Psoas muscle (tissue), 8 donors: Measurements from ENCODE around the gene SRGAP2B. TPM values are rescaled to one million over a fixed set of nuclear protein-coding genes. Genes with fewer than 3 reads are reported as not detected.
A peak's percentile ranks its signal among the peaks of the same experiment; 100 is the strongest.
"Not testable (repeated sequence)": the region's sequence is repeated elsewhere in the genome, so short reads cannot be mapped to it uniquely, and the experiment has no call there.

Experiments
- ATAC-seq, 4 donors: fragments of 200-7000 bp; cut with Tn5 transposase; one replicate each; pipeline ENCODE4 v1.9.1; 2020; ENCODE audit warnings: moderate library complexity in 3 of 4, mild to moderate bottlenecking in 2 of 4
- DNase-seq, 2 donors: peaks; one replicate each; pipeline ENCODE4 v3.0.0-alpha.2; 2020
- H3K27ac ChIP-seq: fragments of 200-600 bp; one replicate; pipeline ENCODE4 v1.8.0; 2022
- H3K27me3 ChIP-seq, 3 donors: fragments of 200-600 bp in 1 of 3; one replicate each; pipeline versions ENCODE4 v1.6.1 to v1.8.0; 2013 to 2022; ENCODE audit warnings: low read length in 2 of 3, mild to moderate bottlenecking in 2 of 3, moderate library complexity in 1 of 3; ENCODE audit not compliant: insufficient read depth in 3 of 3
- H3K36me3 ChIP-seq, 2 donors: fragments of 200-600 bp in 1 of 2; one replicate each; pipeline versions ENCODE4 v1.6.1 to v1.8.0; 2013 to 2022; ENCODE audit warnings: low read depth in 1 of 2, mild to moderate bottlenecking in 1 of 2, moderate library complexity in 1 of 2; ENCODE audit not compliant: insufficient read depth in 1 of 2
- H3K4me1 ChIP-seq: fragments of 200-600 bp; one replicate; pipeline ENCODE4 v1.8.0; 2022
- H3K4me3 ChIP-seq: fragments of 200-600 bp; one replicate; pipeline ENCODE4 v1.8.0; 2022; ENCODE audit warnings: mild to moderate bottlenecking
- H3K9me3 ChIP-seq: fragments of 200-600 bp; one replicate; pipeline ENCODE4 v1.8.0; 2022
- WGBS, 3 donors: extraction: QIAGEN DNeasy Blood & Tissue Kit; methylation state at CpG; one replicate each; pipeline versions ENCODE4 v1.1.6 to v1.1.7; 2013; 5-methylcytosine and 5-hydroxymethylcytosine counted together
- intact Hi-C, 2 donors: fragments of 100-400 bp; cut with DNase I; formaldehyde crosslinking; loops; one replicate each; pipeline versions ENCODE4 v1.11.0 to v1.14.2; 2022
- polyA plus RNA-seq, 3 donors: library from polyadenylated mRNA; stranded (reverse); fragments of 200-250 nt; gene quantifications; one replicate each; pipeline ENCODE4 v1.2.3, GENCODE V29; 2013
- total RNA-seq, 4 donors: library from RNA; stranded (reverse); fragmentation: NEBNext Ultra II Directional in 2 of 4; extraction: Animal tissue kit (Norgen Biotek cat#: 25700) in 2 of 4; gene quantifications; one replicate each; pipeline versions ENCODE4 v1.2.1 to v1.2.4, GENCODE V29; 2021 to 2023
- donor health status: healthy with polysubstance abuse.
- donor health status: DM: no; HTN: no; CAD: no; lungs with moderate emphysema.
- donor health status: Bipolar disorder and iron deficiency.
- donor health status: healthy.
- donor health status: DM: yes; HTN: yes; CAD: no.
- donor health status: DM: no; HTN: no; CAD: no.
- donor health status: DM: no; HTN: no; CAD: no.
- donor health status: DM: yes; HTN: yes; CAD: no.

The SRGAP2B gene
- total and polyA plus RNA-seq, 7 donors: 2.3 to 12.5 (median 3.8) TPM

- H3K27me3 ChIP-seq, H3K4me1 ChIP-seq, DNase-seq, H3K4me3 ChIP-seq, H3K9me3 ChIP-seq, ATAC-seq, intact Hi-C loops, H3K36me3 ChIP-seq, H3K27ac ChIP-seq: not testable (repeated sequence)
- no CpG with 5 or more reads among the region's 4 CpGs for WGBS, 3 donors
These were observed 67.9 kb downstream of the SRGAP2B start for GRCh38 chr1:145027251-145027650.

GRCh38 chr1:145025286-145025685 lies 69.8 kb downstream of the SRGAP2B start:
- H3K4me3 ChIP-seq, ATAC-seq, H3K36me3 ChIP-seq, intact Hi-C loops, H3K4me1 ChIP-seq, DNase-seq, H3K27me3 ChIP-seq, H3K9me3 ChIP-seq, H3K27ac ChIP-seq: not testable (repeated sequence)

DNA sequence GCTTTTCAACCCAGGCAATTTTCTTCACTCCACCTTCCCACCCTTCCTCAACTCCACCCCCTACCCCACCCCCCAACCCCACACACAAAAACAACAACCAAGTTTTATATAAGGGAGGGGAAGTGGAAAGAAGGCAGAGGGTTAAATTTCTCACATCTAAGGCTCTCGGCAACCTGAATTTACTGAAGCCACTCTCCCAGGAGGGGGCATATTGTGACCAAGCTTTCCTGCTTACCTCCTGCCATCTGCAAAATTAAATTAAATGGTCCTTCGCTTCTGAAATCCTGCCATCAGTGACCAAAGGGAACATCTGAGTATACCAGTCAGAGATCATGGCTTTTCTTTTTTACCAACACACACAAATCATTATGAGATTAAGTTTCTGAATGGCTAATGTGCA lies 72.9 kb downstream of the SRGAP2B start:
- H3K27ac ChIP-seq, DNase-seq, H3K4me3 ChIP-seq, intact Hi-C loops, H3K36me3 ChIP-seq, H3K27me3 ChIP-seq, H3K4me1 ChIP-seq, ATAC-seq, H3K9me3 ChIP-seq: not testable (repeated sequence)
- WGBS, 3 donors: 28% methylated on average over 2 of the region's 2 CpGs; no CpG with 5 or more reads in 2 of the 3 donors

DNA sequence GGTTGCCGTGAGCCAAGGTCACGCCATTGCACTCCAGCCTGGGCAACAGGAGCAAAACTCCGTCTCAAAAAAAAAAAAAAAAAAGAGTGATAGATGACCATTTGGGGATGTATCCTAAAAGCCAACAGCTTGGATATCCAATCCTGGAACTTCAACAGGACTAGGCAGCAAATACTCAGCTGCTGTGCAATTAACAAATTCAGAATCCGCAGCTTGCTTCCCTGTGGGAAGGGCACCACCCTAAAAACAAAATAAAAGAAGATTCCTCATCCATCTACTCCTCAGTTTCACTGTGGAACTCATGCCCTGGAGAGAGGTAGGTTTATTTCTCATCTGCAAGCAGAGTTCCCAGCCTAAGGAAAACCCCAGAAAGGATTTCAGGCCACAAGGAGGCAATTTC lies 73.4 kb downstream of the SRGAP2B start:
- intact Hi-C loops, H3K27me3 ChIP-seq, ATAC-seq, H3K4me3 ChIP-seq, H3K4me1 ChIP-seq, H3K27ac ChIP-seq, DNase-seq, H3K36me3 ChIP-seq, H3K9me3 ChIP-seq: not testable (repeated sequence)
- WGBS, 3 donors: 61 to 86% (median 70%) methylated on average over 3 of the region's 4 CpGs

DNA sequence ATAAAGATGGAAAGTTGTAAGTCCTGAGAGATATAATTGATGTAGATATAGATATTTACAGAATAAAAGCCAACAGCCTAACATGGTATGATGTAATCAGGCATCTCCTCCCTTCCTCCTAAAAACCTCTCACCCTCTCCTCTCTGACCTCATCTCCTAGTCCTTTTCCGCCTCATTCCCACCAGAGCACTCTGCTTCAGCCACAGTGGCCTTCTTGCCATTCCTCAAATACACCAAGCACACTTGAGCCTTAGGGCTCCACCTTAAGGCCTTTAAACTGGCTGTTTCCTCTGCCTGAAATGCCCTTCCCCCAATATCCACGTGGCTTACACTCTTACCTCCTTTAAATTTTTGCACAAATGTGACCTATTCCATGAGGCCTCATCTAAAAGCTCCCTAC lies 75.4 kb downstream of the SRGAP2B start:
- DNase-seq, H3K9me3 ChIP-seq, H3K4me1 ChIP-seq, H3K27me3 ChIP-seq, ATAC-seq, H3K36me3 ChIP-seq, intact Hi-C loops, H3K4me3 ChIP-seq, H3K27ac ChIP-seq: not testable (repeated sequence)
- 59 to 70% (median 69%) methylated on average over 2 of the region's 2 CpGs for WGBS, 3 donors

GRCh38 chr1:145017725-145018124 lies 77.4 kb downstream of the SRGAP2B start:
- H3K4me1 ChIP-seq, DNase-seq, H3K27ac ChIP-seq, H3K4me3 ChIP-seq, H3K36me3 ChIP-seq, H3K27me3 ChIP-seq, intact Hi-C loops, ATAC-seq, H3K9me3 ChIP-seq: not testable (repeated sequence)
- WGBS, 3 donors: 42 to 63% (median 60%) methylated on average over 1 to 2 of the region's 2 CpGs

- DNase-seq, H3K27ac ChIP-seq, ATAC-seq: not testable (repeated sequence)
These were observed 78.7 kb downstream of the SRGAP2B start for GRCh38 chr1:145016492-145016862.

GRCh38 chr1:145015744-145016491 lies 79.2 kb downstream of the SRGAP2B start:
- H3K27me3 ChIP-seq, H3K4me1 ChIP-seq, H3K27ac ChIP-seq, intact Hi-C loops, H3K36me3 ChIP-seq, H3K9me3 ChIP-seq, DNase-seq, H3K4me3 ChIP-seq: not testable (repeated sequence)
- WGBS, 3 donors: no CpG with 5 or more reads among the region's 2 CpGs
- ATAC-seq: peak in 2 of 4 donors; percentile 36 to 56

More at GRCh38 chr1:145016492-145016862, 78.7 kb downstream of the SRGAP2B start:
- H3K9me3 ChIP-seq, H3K4me1 ChIP-seq, H3K27me3 ChIP-seq, H3K4me3 ChIP-seq, intact Hi-C loops, H3K36me3 ChIP-seq: not testable (repeated sequence)

GRCh38 chr1:145013353-145013752 lies 81.8 kb downstream of the SRGAP2B start:
- intact Hi-C loops, H3K4me3 ChIP-seq, H3K9me3 ChIP-seq, H3K36me3 ChIP-seq, DNase-seq, ATAC-seq, H3K27ac ChIP-seq, H3K4me1 ChIP-seq, H3K27me3 ChIP-seq: not testable (repeated sequence)
- WGBS, 3 donors: 91 to 96% (median 95%) methylated on average over 4 of the region's 4 CpGs

DNA sequence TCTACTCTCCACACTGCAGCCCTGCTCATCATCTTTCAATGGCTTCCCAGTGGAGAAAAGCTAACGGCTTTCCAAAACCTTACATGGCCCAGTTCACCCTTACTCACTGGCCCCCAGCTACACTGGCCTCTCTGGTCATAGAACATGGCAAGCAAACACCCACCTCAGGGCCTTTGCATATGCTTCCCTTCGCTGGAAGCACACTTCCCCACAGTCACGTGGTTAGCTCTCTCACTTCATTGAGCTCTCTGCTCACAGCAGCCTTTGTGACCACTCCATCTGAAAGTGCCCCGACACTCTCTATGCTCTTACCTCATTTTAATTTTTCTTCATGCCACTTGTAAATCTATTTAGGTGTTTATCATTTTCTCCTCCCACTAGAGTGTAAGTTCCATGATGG lies 83.3 kb downstream of the SRGAP2B start:
- ATAC-seq, H3K4me1 ChIP-seq, H3K27me3 ChIP-seq, H3K27ac ChIP-seq, H3K9me3 ChIP-seq, intact Hi-C loops, H3K4me3 ChIP-seq, H3K36me3 ChIP-seq, DNase-seq: not testable (repeated sequence)
- 94 to 98% (median 96%) methylated on average over 3 of the region's 4 CpGs for WGBS, 3 donors

GRCh38 chr1:145010580-145010979 lies 84.5 kb downstream of the SRGAP2B start:
- not testable (repeated sequence) for DNase-seq, ATAC-seq
- 64 to 66% (median 65%) methylated on average over 2 of the region's 3 CpGs for WGBS, 3 donors

GRCh38 chr1:145009928-145010327 lies 85.2 kb downstream of the SRGAP2B start:
- intact Hi-C loops, H3K36me3 ChIP-seq, H3K4me3 ChIP-seq, H3K27ac ChIP-seq, H3K27me3 ChIP-seq, ATAC-seq, H3K9me3 ChIP-seq, DNase-seq, H3K4me1 ChIP-seq: not testable (repeated sequence)
- WGBS, 3 donors: 51 to 75% (median 62%) methylated on average over 2 to 3 of the region's 3 CpGs

More at GRCh38 chr1:145010580-145010979, 84.5 kb downstream of the SRGAP2B start:
- H3K27me3 ChIP-seq, H3K9me3 ChIP-seq, H3K36me3 ChIP-seq, H3K27ac ChIP-seq, intact Hi-C loops, H3K4me3 ChIP-seq, H3K4me1 ChIP-seq: not testable (repeated sequence)
